ENCODE measurements around the gene TYW1B.
"Not testable (repeated sequence)": the region's sequence is repeated elsewhere in the genome, so short reads cannot be mapped to it uniquely, and the experiment has no call there.

Gene TYW1B

DNA sequence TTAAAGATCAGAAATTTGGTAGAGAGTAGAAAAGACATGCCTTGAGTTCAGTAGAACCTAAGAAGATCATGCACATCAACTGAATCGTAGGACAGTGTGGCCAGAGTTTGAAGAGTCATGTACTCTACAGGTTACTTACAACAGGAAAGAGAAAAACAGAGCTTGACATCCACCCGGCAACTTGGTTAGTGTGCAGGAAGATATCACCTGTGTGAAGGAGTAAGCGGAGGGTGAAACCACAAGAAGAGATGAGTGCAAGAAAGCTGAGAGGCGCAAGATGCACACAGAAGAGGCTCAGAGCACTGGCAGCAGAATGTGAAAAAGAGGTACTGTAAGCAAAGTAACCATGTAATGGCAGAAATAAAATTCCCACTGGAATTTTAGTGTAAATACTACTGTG is 179.4 kb downstream of the TYW1B start:
- H3K27me3 Mint-ChIP-seq, H3K27ac Mint-ChIP-seq, H3K9me3 Mint-ChIP-seq, H3K4me3 Mint-ChIP-seq, H3K4me1 Mint-ChIP-seq, ATAC-seq: not testable (repeated sequence)
- H3K36me3 Mint-ChIP-seq: peaks cover 36% of the 10 kb centered on the region

DNA sequence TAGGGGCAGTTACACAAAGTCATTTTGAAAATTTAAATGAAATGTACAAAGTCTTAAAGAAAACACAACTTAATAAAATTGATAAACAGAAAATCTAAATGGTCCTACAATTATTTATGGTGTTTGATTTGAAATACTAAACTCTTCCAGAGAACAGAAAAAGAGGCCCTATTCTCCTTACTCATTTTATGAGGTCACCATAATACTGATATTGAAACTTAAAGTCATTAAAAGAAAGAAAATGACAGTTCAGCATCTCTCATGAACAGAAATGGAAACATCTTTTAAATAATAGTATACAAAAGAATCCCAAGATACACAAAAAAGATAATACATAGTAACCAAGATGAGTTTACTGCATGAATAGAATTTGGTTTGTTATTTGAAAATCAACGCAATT is 184.3 kb downstream of the TYW1B start:
- ATAC-seq, H3K9me3 Mint-ChIP-seq, H3K27ac Mint-ChIP-seq, H3K4me3 Mint-ChIP-seq, H3K27me3 Mint-ChIP-seq: not testable (repeated sequence)
- Mint-ChIP-seq H3K36me3 (peaks cover 14% of the 10 kb centered on the region), H3K4me1 (peaks cover 10% of the 10 kb centered on the region)

DNA sequence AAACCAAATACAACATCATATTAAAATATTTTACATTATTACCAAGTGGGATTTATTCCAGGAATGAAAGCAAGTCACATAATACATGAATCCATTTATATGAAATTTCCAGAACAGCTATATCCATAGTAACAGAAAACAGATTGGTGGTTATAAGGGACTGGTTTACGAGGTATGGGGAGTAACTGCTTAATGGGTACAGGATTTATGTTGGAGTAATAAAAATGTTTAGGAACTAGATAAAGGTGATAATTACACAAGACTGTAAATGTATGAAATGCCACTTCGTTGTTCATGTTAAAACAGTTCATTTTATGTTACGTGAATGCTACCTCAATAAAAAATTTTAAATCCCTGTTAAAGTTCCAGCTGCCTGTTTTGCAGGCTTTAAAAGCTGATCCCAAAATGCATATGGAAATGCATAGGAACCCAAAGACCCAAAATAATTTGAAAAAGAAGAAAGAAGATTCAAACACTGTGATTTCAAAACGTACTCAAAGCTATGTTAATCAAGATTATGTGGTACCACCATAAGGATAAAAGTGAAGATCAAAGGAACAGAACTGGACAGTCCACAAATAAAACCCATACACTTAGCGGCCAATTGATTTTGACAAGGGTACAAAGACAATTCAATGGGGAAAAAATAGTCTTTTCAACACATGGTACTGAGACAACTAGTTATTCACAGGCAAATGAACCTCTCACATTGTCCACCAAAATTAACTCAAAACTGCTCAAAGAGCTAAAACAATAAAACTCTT is 186.3 kb downstream of the TYW1B start:
- H3K36me3 Mint-ChIP-seq, ATAC-seq, H3K9me3 Mint-ChIP-seq, H3K4me3 Mint-ChIP-seq, H3K27me3 Mint-ChIP-seq, H3K27ac Mint-ChIP-seq, H3K4me1 Mint-ChIP-seq: not testable (repeated sequence)

- H3K9me3 Mint-ChIP-seq, H3K27me3 Mint-ChIP-seq, ATAC-seq, H3K36me3 Mint-ChIP-seq, H3K4me1 Mint-ChIP-seq, H3K4me3 Mint-ChIP-seq, H3K27ac Mint-ChIP-seq: not testable (repeated sequence)
Measured at GRCh38 chr7:72640740-72641139, 187.3 kb downstream of the TYW1B start.

DNA sequence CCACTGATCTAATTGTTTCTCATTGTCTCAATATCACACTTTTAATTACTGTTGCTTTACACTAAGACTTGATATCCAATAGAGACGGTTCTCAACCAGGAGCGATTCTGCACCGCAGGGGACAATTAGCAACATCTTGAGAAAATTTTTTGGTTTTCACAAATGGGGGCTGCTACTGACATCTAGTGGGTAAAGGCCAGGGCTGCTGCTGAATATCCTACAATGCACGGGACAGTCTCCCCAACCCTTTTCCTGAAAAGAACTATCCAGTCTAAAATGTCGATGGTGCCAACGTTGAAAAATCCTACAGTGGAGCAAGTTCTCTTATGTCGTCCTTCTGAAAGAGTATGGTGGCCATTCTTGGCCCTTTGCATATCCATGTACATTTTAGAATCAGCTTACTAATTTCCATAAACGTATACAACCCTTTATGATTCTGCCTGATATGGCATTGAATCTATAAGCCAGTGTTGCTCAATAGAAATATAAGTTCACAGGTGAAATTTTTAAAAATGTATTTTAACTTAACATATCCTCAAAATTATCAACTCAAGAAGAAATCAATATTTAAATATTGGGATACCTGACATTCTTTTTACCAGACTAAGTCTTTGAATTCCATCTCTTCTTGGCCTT is 192.6 kb downstream of the TYW1B start:
- not testable (repeated sequence) for ATAC-seq, H3K9me3 Mint-ChIP-seq, H3K4me1 Mint-ChIP-seq, H3K4me3 Mint-ChIP-seq, H3K36me3 Mint-ChIP-seq, H3K27me3 Mint-ChIP-seq, H3K27ac Mint-ChIP-seq

- H3K9me3 Mint-ChIP-seq, H3K36me3 Mint-ChIP-seq, H3K4me1 Mint-ChIP-seq, H3K4me3 Mint-ChIP-seq, ATAC-seq, H3K27ac Mint-ChIP-seq, H3K27me3 Mint-ChIP-seq: not testable (repeated sequence)
Measured at GRCh38 chr7:72632765-72633292, 195.2 kb downstream of the TYW1B start.

DNA sequence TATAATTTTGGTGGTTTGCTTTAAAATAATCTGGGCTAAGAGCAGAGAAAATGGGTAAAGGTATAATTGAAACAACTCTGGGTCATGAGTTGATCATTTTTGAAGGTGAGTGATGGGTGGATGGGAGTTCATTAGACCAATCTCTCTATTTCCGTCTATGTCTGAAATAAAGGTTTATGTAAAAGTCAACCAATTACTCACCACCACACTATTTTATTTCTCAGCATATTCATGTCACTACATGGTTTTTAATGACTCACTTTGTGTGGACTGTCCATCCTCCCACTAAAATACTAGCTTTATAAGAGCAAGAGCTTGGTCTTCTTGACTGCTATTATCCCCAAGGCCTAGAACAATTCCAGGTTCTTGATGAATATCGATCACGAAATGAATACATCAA is 199.6 kb downstream of the TYW1B start:
- not testable (repeated sequence) for H3K27me3 Mint-ChIP-seq, H3K4me1 Mint-ChIP-seq, H3K9me3 Mint-ChIP-seq, ATAC-seq, H3K27ac Mint-ChIP-seq, H3K4me3 Mint-ChIP-seq
- peaks cover 22% of the 10 kb centered on the region for H3K36me3 Mint-ChIP-seq

- H3K36me3 Mint-ChIP-seq: peaks cover 31% of the 10 kb centered on the region
- not testable (repeated sequence) for H3K27me3 Mint-ChIP-seq, H3K27ac Mint-ChIP-seq, ATAC-seq, H3K4me1 Mint-ChIP-seq, H3K9me3 Mint-ChIP-seq, H3K4me3 Mint-ChIP-seq
Measured at GRCh38 chr7:72626428-72627011, 201.5 kb downstream of the TYW1B start.

GRCh38 chr7:72625721-72626423 is 202.1 kb downstream of the TYW1B start:
- not testable (repeated sequence) for H3K27ac Mint-ChIP-seq, ATAC-seq, H3K9me3 Mint-ChIP-seq, H3K27me3 Mint-ChIP-seq, H3K4me1 Mint-ChIP-seq, H3K4me3 Mint-ChIP-seq
- H3K36me3 Mint-ChIP-seq: peaks cover 38% of the 10 kb centered on the region

- Mint-ChIP-seq H3K9me3 (peaks cover 2% of the 10 kb centered on the region), H3K27ac (no peak overlapping the region), H3K27me3 (no peaks in the 10 kb centered on the region), H3K36me3 (peaks cover 46% of the 10 kb centered on the region), H3K4me1 (no peaks in the 10 kb centered on the region), H3K4me3 (no peak overlapping the region)
- no peak for ATAC-seq
Measured at GRCh38 chr7:72622532-72622931, 205.5 kb downstream of the TYW1B start.

- H3K27ac Mint-ChIP-seq, H3K9me3 Mint-ChIP-seq, H3K27me3 Mint-ChIP-seq, H3K4me3 Mint-ChIP-seq, ATAC-seq, H3K4me1 Mint-ChIP-seq: not testable (repeated sequence)
- H3K36me3 Mint-ChIP-seq: peaks cover 41% of the 10 kb centered on the region
Measured at GRCh38 chr7:72621761-72622187, 206.2 kb downstream of the TYW1B start.

DNA sequence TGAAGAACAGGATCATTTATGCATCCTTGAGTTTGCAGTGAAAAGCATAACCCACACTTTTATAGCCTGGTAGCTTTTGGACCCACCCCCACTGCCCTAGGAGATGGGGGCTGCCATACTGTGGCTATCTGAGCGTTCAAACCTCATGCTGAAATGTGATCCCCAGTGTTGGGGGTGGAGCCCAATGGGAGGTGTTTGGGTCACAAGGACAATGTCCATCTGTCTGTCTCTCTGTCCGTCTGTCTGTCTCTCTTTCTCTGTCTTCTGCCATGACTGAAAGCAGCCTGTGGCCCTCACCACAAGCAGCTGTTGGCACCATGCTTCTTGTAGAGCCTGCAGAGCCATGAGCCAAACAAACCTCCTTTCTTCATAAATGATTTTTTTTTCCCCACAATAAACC is 207.1 kb downstream of the TYW1B start:
- H3K36me3 Mint-ChIP-seq: peaks cover 42% of the 10 kb centered on the region
- not testable (repeated sequence) for H3K9me3 Mint-ChIP-seq, H3K27ac Mint-ChIP-seq, H3K27me3 Mint-ChIP-seq, H3K4me3 Mint-ChIP-seq, ATAC-seq, H3K4me1 Mint-ChIP-seq

DNA sequence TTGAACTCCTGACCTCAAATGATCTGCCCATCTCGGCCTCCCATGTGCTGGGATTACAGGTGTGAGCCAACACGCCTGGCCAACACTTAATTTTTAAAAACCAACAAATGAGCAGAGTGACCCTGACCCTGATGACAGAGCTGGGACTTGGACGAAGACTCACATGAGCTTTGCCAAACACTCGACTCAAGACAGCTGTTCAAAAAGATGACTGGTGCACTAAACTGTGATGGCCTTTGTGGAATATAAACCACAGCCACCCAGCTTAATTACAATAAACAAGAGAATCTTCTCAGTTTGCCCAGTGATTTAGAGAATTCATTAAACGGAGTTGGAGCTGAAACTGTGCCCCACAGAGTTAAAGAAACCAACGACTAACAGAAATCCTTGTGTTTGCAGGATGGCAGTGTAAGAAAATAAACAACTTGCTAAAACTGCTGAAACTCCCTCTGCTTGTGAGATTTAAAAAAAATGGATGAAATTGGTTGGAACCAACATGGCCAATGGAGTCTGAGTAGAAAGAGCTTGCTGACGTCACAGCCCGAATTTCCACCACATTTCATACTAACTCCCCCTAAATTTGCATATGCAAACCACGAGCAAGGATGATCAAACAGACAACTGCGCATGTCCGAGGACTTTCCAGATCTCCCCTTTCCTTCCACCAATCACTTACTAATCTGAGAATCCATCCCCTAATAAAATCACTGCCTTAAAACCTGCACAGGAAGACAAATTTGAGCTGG is 209.4 kb downstream of the TYW1B start:
- not testable (repeated sequence) for H3K27ac Mint-ChIP-seq, H3K4me1 Mint-ChIP-seq, H3K27me3 Mint-ChIP-seq, H3K4me3 Mint-ChIP-seq, H3K9me3 Mint-ChIP-seq, ATAC-seq
- peaks cover 54% of the 10 kb centered on the region for H3K36me3 Mint-ChIP-seq

- not testable (repeated sequence) for H3K9me3 Mint-ChIP-seq, H3K27me3 Mint-ChIP-seq, ATAC-seq, H3K27ac Mint-ChIP-seq, H3K4me3 Mint-ChIP-seq, H3K4me1 Mint-ChIP-seq
- peaks cover 65% of the 10 kb centered on the region for H3K36me3 Mint-ChIP-seq
Measured at GRCh38 chr7:72609761-72610160, 218.2 kb downstream of the TYW1B start.

GRCh38 chr7:72607988-72608387 is 220.0 kb downstream of the TYW1B start:
- not testable (repeated sequence) for H3K27me3 Mint-ChIP-seq, H3K9me3 Mint-ChIP-seq, H3K4me3 Mint-ChIP-seq, H3K27ac Mint-ChIP-seq, H3K4me1 Mint-ChIP-seq, ATAC-seq
- peaks cover 63% of the 10 kb centered on the region for H3K36me3 Mint-ChIP-seq
